Measurements from ENCODE around the gene ADAMTS15. TPM values are rescaled to one million over a fixed set of nuclear protein-coding genes. Genes with fewer than 3 reads are reported as not detected.

Gene ADAMTS15, protein sequence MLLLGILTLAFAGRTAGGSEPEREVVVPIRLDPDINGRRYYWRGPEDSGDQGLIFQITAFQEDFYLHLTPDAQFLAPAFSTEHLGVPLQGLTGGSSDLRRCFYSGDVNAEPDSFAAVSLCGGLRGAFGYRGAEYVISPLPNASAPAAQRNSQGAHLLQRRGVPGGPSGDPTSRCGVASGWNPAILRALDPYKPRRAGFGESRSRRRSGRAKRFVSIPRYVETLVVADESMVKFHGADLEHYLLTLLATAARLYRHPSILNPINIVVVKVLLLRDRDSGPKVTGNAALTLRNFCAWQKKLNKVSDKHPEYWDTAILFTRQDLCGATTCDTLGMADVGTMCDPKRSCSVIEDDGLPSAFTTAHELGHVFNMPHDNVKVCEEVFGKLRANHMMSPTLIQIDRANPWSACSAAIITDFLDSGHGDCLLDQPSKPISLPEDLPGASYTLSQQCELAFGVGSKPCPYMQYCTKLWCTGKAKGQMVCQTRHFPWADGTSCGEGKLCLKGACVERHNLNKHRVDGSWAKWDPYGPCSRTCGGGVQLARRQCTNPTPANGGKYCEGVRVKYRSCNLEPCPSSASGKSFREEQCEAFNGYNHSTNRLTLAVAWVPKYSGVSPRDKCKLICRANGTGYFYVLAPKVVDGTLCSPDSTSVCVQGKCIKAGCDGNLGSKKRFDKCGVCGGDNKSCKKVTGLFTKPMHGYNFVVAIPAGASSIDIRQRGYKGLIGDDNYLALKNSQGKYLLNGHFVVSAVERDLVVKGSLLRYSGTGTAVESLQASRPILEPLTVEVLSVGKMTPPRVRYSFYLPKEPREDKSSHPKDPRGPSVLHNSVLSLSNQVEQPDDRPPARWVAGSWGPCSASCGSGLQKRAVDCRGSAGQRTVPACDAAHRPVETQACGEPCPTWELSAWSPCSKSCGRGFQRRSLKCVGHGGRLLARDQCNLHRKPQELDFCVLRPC
- total RNA-seq, result 6.2 TPM

GRCh38 chr11:130448416-130449309, at the start of gene ADAMTS15:
Gene ADAMTS15 (plus strand): TSS chr11:130448645. CDS start chr11:130448974, 329 bp downstream.

DNA sequence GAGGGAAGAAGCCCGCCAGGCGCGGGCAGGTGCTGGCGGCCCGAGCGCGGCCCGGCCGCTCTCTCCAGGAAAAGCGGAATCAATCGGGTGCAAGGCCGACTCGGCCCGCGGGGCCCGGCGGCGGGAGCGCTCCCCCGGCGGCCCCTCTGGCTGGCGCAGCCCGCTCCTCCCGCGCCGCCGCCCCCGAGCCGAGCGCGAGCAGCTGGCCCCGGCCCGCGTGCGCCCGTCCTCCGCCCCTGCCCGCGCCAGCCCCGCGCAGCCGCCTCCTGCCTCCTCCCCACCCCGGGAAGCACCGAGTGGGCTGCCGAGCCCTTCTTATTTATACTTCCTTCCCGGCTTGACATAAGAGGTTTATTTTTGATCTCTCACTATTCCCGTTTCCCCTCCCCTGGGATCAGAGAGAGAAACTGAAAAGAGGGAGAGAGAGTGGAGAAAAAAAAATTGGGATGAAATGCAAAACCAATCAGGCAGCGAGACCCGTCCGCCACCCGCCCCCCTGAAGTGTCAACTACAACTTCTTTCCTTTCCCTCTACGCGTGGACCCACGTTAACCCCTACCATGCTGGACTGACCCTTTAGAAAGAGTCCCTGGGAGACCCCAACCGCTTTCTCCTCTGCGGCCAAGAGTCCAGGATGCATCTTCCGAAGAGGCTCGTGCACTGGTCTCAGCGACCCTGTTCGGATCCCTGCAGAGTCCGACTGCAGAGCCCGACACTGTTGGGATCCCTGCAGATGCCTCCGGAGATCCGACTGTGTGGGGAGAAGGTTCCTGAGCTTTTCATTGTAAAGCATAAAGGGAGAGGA, 19.9 kb upstream of the ADAMTS15 start, which contains the start of gene ADAMTS8:
Gene ADAMTS8, minus strand, starts transcription at position 294 of the 804 bp plus-strand sequence. CDS start 323 bp downstream, outside the sequence.

Other genes with a start within 250 kb of the ADAMTS15 start
- 88.1 TPM for gene ZBTB44, start 133.7 kb upstream of the ADAMTS15 start, total RNA-seq
- gene ADAMTS8, start 20.0 kb upstream of the ADAMTS15 start, total RNA-seq, result 2.5 TPM